Small intestine (tissue), 7 donors: ENCODE results near the gene SLC45A1. TPM values are rescaled to one million over a fixed set of nuclear protein-coding genes. Genes with fewer than 3 reads are reported as not detected.

Source experiments
- DNase-seq, 2 donors: peaks; one replicate each; pipeline versions ENCODE4 v3.0.0 to v3.0.0-alpha.2; 2013
- FAIRE-seq: peaks from 2 replicates; lab custom pipeline; 2012; peaks lifted over from hg19 to GRCh38; lab: Jason Lieb, UNC
- H3K27ac ChIP-seq, 3 donors: one replicate each; pipeline ENCODE4 v1.5.1; 2013; ENCODE audit warnings: low read length in 2 of 3, mild to moderate bottlenecking in 2 of 3, control low read depth in 1 of 3, inconsistent platforms in 1 of 3, low read depth in 1 of 3, moderate library complexity in 1 of 3
- H3K27me3 ChIP-seq, 3 donors: one replicate each; pipeline ENCODE4 v1.6.1; 2013; ENCODE audit warnings: low read length in 3 of 3, inconsistent platforms in 1 of 3; ENCODE audit not compliant: control insufficient read depth in 3 of 3, insufficient read depth in 3 of 3
- H3K36me3 ChIP-seq, 3 donors: one replicate each; pipeline ENCODE4 v1.6.1; 2013; ENCODE audit warnings: low read length in 3 of 3, inconsistent platforms in 1 of 3, low read depth in 1 of 3, mild to moderate bottlenecking in 1 of 3, moderate library complexity in 1 of 3; ENCODE audit not compliant: control insufficient read depth in 3 of 3, insufficient read depth in 2 of 3
- H3K4me1 ChIP-seq, 3 donors: one replicate each; pipeline ENCODE4 v1.6.1; 2013; ENCODE audit warnings: low read length in 2 of 3, inconsistent platforms in 1 of 3, low read depth in 1 of 3, mild to moderate bottlenecking in 1 of 3, moderate library complexity in 1 of 3; ENCODE audit not compliant: control insufficient read depth in 3 of 3, insufficient read depth in 2 of 3
- H3K4me3 ChIP-seq, 3 donors: one replicate each; pipeline ENCODE4 v1.5.1; 2013; ENCODE audit warnings: low read length in 3 of 3, control low read depth in 1 of 3, inconsistent platforms in 1 of 3, low read depth in 1 of 3, mild to moderate bottlenecking in 1 of 3, moderate library complexity in 1 of 3
- H3K9me3 ChIP-seq, 2 donors: one replicate each; pipeline ENCODE4 v1.6.1; 2013; ENCODE audit warnings: low read depth in 1 of 2, low read length in 1 of 2; ENCODE audit not compliant: control insufficient read depth in 2 of 2, insufficient read depth in 1 of 2
- WGBS, 3 donors: extraction: QIAGEN DNeasy Blood & Tissue Kit; methylation state at CpG; one replicate each; pipeline ENCODE4 v1.1.7; 2013; 5-methylcytosine and 5-hydroxymethylcytosine counted together
- polyA plus RNA-seq, 4 donors: library from polyadenylated mRNA; stranded (reverse) in 3 of 4; unstranded in 1 of 4; fragments of 200-250 nt in 3 of 4; fragments of 120-200 nt in 1 of 4; gene quantifications; one replicate each; pipeline versions ENCODE4 v1.2.1 to v1.2.3, GENCODE V29; 2013
- donor health status: healthy with polysubstance abuse.
- donor health status: control.
- donor health status: control.
- donor health status: Bipolar disorder and iron deficiency.
- donor health status: healthy.

SLC45A1 gene
- polyA plus RNA-seq, 4 donors, result 0.58 to 2.4 TPM; not detected in 2

- 80 to 91% (median 90%) methylated on average over 5 of the region's 5 CpGs for WGBS, 3 donors
- Histone ChIP-seq H3K27ac (no peak overlapping the region), H3K4me3 (no peak overlapping the region), H3K4me1 (no peaks in the 10 kb centered on the region), H3K9me3 (no peaks in the 10 kb centered on the region), H3K27me3 (no peaks in the 10 kb centered on the region), H3K36me3 (no peaks in the 10 kb centered on the region)
- FAIRE-seq (no peak), DNase-seq (no peak)
Observed at GRCh38 chr1:8299963-8300362, 18.0 kb upstream of the SLC45A1 start.

- H3K4me3 ChIP-seq, result no peak overlapping the region
- no peaks in the 10 kb centered on the region for H3K9me3 ChIP-seq
- H3K27me3 ChIP-seq, result no peaks in the 10 kb centered on the region
- no peak overlapping the region for H3K27ac ChIP-seq
- H3K36me3 ChIP-seq, result no peaks in the 10 kb centered on the region
- WGBS, 3 donors, result 78 to 83% (median 80%) methylated on average over 22 of the region's 22 CpGs
- DNase-seq (no peak), FAIRE-seq (no peak)
- H3K4me1 ChIP-seq, result no peaks in the 10 kb centered on the region
Observed at GRCh38 chr1:8302081-8302956, 15.6 kb upstream of the SLC45A1 start.

GRCh38 chr1:8303141-8303540 is 14.8 kb upstream of the SLC45A1 start:
- Histone ChIP-seq H3K27ac (no peak overlapping the region), H3K4me3 (no peak overlapping the region), H3K4me1 (no peaks in the 10 kb centered on the region), H3K36me3 (no peaks in the 10 kb centered on the region), H3K27me3 (no peaks in the 10 kb centered on the region), H3K9me3 (no peaks in the 10 kb centered on the region)
- DNase-seq, result no peak
- no peak for FAIRE-seq
- WGBS, 3 donors, result 91 to 95% (median 92%) methylated on average over 3 of the region's 3 CpGs

GRCh38 chr1:8303876-8304275 is 14.0 kb upstream of the SLC45A1 start:
- H3K4me1 ChIP-seq, result no peaks in the 10 kb centered on the region
- no peak overlapping the region for H3K4me3 ChIP-seq
- FAIRE-seq (no peak), DNase-seq (no peak)
- no peaks in the 10 kb centered on the region for H3K27me3 ChIP-seq
- no peak overlapping the region for H3K27ac ChIP-seq
- H3K9me3 ChIP-seq, result no peaks in the 10 kb centered on the region
- whole genome bisulfite sequencing, 3 donors, result 81 to 95% (median 88%) methylated on average over 4 of the region's 4 CpGs
- no peaks in the 10 kb centered on the region for H3K36me3 ChIP-seq

- peaks cover 0 to 4% (median 0%) of the 10 kb centered on the region in 3 donors for H3K4me1 ChIP-seq
- no peak overlapping the region for H3K4me3 ChIP-seq
- no peak overlapping the region for H3K27ac ChIP-seq
- H3K27me3 ChIP-seq, result no peaks in the 10 kb centered on the region
- H3K9me3 ChIP-seq, result peaks cover 0 to 7% of the 10 kb centered on the region in 2 donors
- FAIRE-seq (no peak), DNase-seq (no peak)
- WGBS, 3 donors, result 76 to 83% (median 78%) methylated on average over 4 of the region's 4 CpGs
- no peaks in the 10 kb centered on the region for H3K36me3 ChIP-seq
Observed at GRCh38 chr1:8307628-8308027, 10.3 kb upstream of the SLC45A1 start.

- H3K36me3 ChIP-seq, result no peaks in the 10 kb centered on the region
- peaks cover 0 to 3% (median 0%) of the 10 kb centered on the region in 3 donors for H3K27me3 ChIP-seq
- H3K4me3 ChIP-seq, result no peak overlapping the region
- peaks cover 0 to 39% (median 2%) of the 10 kb centered on the region in 3 donors for H3K4me1 ChIP-seq
- WGBS, 3 donors, result 83 to 100% (median 87%) methylated on average over 1 of the region's 1 CpG
- H3K27ac ChIP-seq, result no peak overlapping the region
- DNase-seq, result no peak
- no peak for FAIRE-seq
- peaks cover 0 to 7% of the 10 kb centered on the region in 2 donors for H3K9me3 ChIP-seq
Observed at GRCh38 chr1:8311068-8311718, 6.7 kb upstream of the SLC45A1 start.

- H3K27me3 ChIP-seq, result peaks cover 0 to 3% (median under 1%) of the 10 kb centered on the region in 3 donors
- H3K36me3 ChIP-seq, result no peaks in the 10 kb centered on the region
- no peak overlapping the region for H3K27ac ChIP-seq
- H3K4me1 ChIP-seq, result peaks cover 0 to 47% (median 2%) of the 10 kb centered on the region in 3 donors
- WGBS, 3 donors, result 81 to 86% (median 86%) methylated on average over 17 of the region's 17 CpGs
- peaks cover 0 to 7% of the 10 kb centered on the region in 2 donors for H3K9me3 ChIP-seq
- peak in 1 of 2 donors; percentile 19 for DNase-seq
- no peak for FAIRE-seq
- H3K4me3 ChIP-seq, result no peak overlapping the region
Observed at GRCh38 chr1:8312235-8313218, 5.4 kb upstream of the SLC45A1 start.

- peaks cover 0 to 52% (median 2%) of the 10 kb centered on the region in 3 donors for H3K4me1 ChIP-seq
- peaks cover under 1 to 5% (median 3%) of the 10 kb centered on the region in 3 donors for H3K27me3 ChIP-seq
- H3K9me3 ChIP-seq, result peaks cover 0 to 7% of the 10 kb centered on the region in 2 donors
- no peak overlapping the region for H3K4me3 ChIP-seq
- H3K27ac ChIP-seq, result no peak overlapping the region
- DNase-seq, result peak; percentile 53 to 62
- 26 to 67% (median 46%) methylated on average over 6 of the region's 6 CpGs for WGBS, 3 donors
- H3K36me3 ChIP-seq, result no peaks in the 10 kb centered on the region
- FAIRE-seq, result no peak
Observed at GRCh38 chr1:8313231-8313630, 4.7 kb upstream of the SLC45A1 start.
